GM21360 (cell line): ENCODE measurements around the gene BRPF3.
"Not testable (repeated sequence)": the region's sequence is repeated elsewhere in the genome, so short reads cannot be mapped to it uniquely, and the experiment has no call there.

Experiments
- ATAC-seq: cut with Tn5 transposase; IDR thresholded peaks from one replicate; pipeline ENCODE4 v1.9.1; 2021; ENCODE audit warnings: mild to moderate bottlenecking, moderate library complexity; ENCODE audit not compliant: unreplicated experiment

The BRPF3 gene

GRCh38 chr6:36200154-36200891 is 3.8 kb downstream of the BRPF3 start:
- no peak for ATAC-seq

- ATAC-seq = no peak
These were observed 4.6 kb downstream of the BRPF3 start for GRCh38 chr6:36200998-36201596.

- no peak for ATAC-seq
These were observed 5.1 kb downstream of the BRPF3 start for GRCh38 chr6:36201612-36202011.

GRCh38 chr6:36202101-36202500 is 5.6 kb downstream of the BRPF3 start:
- no peak for ATAC-seq

GRCh38 chr6:36204068-36204753 is 7.7 kb downstream of the BRPF3 start:
- no peak for ATAC-seq

- no peak for ATAC-seq
These were observed 10.6 kb downstream of the BRPF3 start for GRCh38 chr6:36207155-36207554.

- ATAC-seq = no peak
These were observed 13.1 kb downstream of the BRPF3 start for GRCh38 chr6:36209606-36210005.

GRCh38 chr6:36210182-36210581 is 13.6 kb downstream of the BRPF3 start:
- ATAC-seq = no peak

GRCh38 chr6:36210886-36211595 is 14.5 kb downstream of the BRPF3 start:
- no peak for ATAC-seq

GRCh38 chr6:36216559-36216958 is 20.0 kb downstream of the BRPF3 start:
- no peak for ATAC-seq

GRCh38 chr6:36217188-36217587 is 20.6 kb downstream of the BRPF3 start:
- no peak for ATAC-seq

GRCh38 chr6:36217946-36218345 is 21.4 kb downstream of the BRPF3 start:
- no peak for ATAC-seq

- ATAC-seq = not testable (repeated sequence)
These were observed 22.0 kb downstream of the BRPF3 start for GRCh38 chr6:36218516-36218915.

- ATAC-seq = no peak
These were observed 22.5 kb downstream of the BRPF3 start for GRCh38 chr6:36219081-36219480.

GRCh38 chr6:36220226-36220625 is 23.7 kb downstream of the BRPF3 start:
- ATAC-seq = no peak

- no peak for ATAC-seq
These were observed 25.1 kb downstream of the BRPF3 start for GRCh38 chr6:36221674-36222073.

- ATAC-seq = no peak
These were observed 26.4 kb downstream of the BRPF3 start for GRCh38 chr6:36222924-36223323.

GRCh38 chr6:36223706-36224105 is 27.2 kb downstream of the BRPF3 start:
- ATAC-seq = no peak

- no peak for ATAC-seq
These were observed 28.4 kb downstream of the BRPF3 start for GRCh38 chr6:36224918-36225461.

GRCh38 chr6:36226438-36227047 is 30.0 kb downstream of the BRPF3 start:
- no peak for ATAC-seq
